NCI-H146 treated with DMSO at 0.1 percent for 48 hours (cell line): ENCODE data around the gene DNAJB7.
A peak's percentile ranks its signal among the peaks of the same experiment; 100 is the strongest.
"Not testable (repeated sequence)": the region's sequence is repeated elsewhere in the genome, so short reads cannot be mapped to it uniquely, and the experiment has no call there.

ENCODE experiments used
- DNase-seq: peaks from one replicate; lab custom pipeline; 2025; ENCODE audit not compliant: unreplicated experiment; lab: John Stamatoyannopoulos, UW

The DNAJB7 gene

GRCh38 chr22:40845816-40846215 lies 16.1 kb downstream of the DNAJB7 start:
- not testable (repeated sequence) for DNase-seq

GRCh38 chr22:40844951-40845350 lies 17.0 kb downstream of the DNAJB7 start:
- DNase-seq: no peak

- DNase-seq: no peak
Measured at GRCh38 chr22:40838486-40838885, 23.4 kb downstream of the DNAJB7 start.

- DNase-seq: no peak
Measured at GRCh38 chr22:40834619-40835018, 27.3 kb downstream of the DNAJB7 start.

GRCh38 chr22:40829131-40829530 lies 32.8 kb downstream of the DNAJB7 start:
- DNase-seq: no peak

GRCh38 chr22:40826984-40827741 lies 34.8 kb downstream of the DNAJB7 start:
- DNase-seq: no peak

GRCh38 chr22:40826292-40826691 lies 35.6 kb downstream of the DNAJB7 start:
- not testable (repeated sequence) for DNase-seq

GRCh38 chr22:40823426-40823825 lies 38.5 kb downstream of the DNAJB7 start:
- DNase-seq: no peak

GRCh38 chr22:40819599-40820140 lies 42.2 kb downstream of the DNAJB7 start:
- peak; percentile 18 for DNase-seq

GRCh38 chr22:40818747-40819598 lies 42.9 kb downstream of the DNAJB7 start, which contains the start of gene SLC25A17:
TSS of gene SLC25A17 (minus strand) at chr22:40819346. CDS start at chr22:40819248, 98 bp downstream.
- DNase-seq: peak; percentile 50

- no peak for DNase-seq
Measured at GRCh38 chr22:40818192-40818746, 43.6 kb downstream of the DNAJB7 start.

- DNase-seq: no peak
Measured at GRCh38 chr22:40817737-40818136, 44.2 kb downstream of the DNAJB7 start.

GRCh38 chr22:40813912-40814315 lies 48.0 kb downstream of the DNAJB7 start:
- DNase-seq: no peak
